Nephron (organoid): ENCODE results near the gene ANKUB1.

ENCODE experiments used
- H3K27ac Mint-ChIP-seq, 3 experiments: 2 replicates each; pipeline ENCODE4 v1.8.0; 2020; ENCODE audit warnings: mixed read lengths in 3 of 3, mild to moderate bottlenecking in 2 of 3, moderate library complexity in 1 of 3
- H3K27me3 Mint-ChIP-seq: 2 replicates; pipeline ENCODE4 v1.8.0; 2021; ENCODE audit warnings: low read depth, mild to moderate bottlenecking, moderate library complexity, mixed read lengths
- H3K36me3 Mint-ChIP-seq: 2 replicates; pipeline ENCODE4 v1.8.0; 2020; ENCODE audit warnings: low read depth, mixed read lengths
- H3K4me1 Mint-ChIP-seq: 2 replicates; pipeline ENCODE4 v1.8.0; 2020; ENCODE audit warnings: mixed read lengths
- H3K4me3 Mint-ChIP-seq, 3 experiments: 2 replicates each; pipeline ENCODE4 v1.8.0; 2020; ENCODE audit warnings: mild to moderate bottlenecking in 3 of 3, mixed read lengths in 3 of 3, moderate library complexity in 2 of 3
- H3K9me3 Mint-ChIP-seq: 2 replicates; pipeline ENCODE4 v1.8.0; 2020; ENCODE audit warnings: mixed read lengths
- CTCF ChIP-seq, 3 experiments: fragments of 200-600 bp; sonication (generic); IDR thresholded peaks; one replicate each; pipeline ENCODE4 v1.5.0; 2021; ENCODE audit warnings: antibody characterized with exemption in 3 of 3; ENCODE audit not compliant: unreplicated experiment in 3 of 3

ANKUB1 gene

GRCh38 chr3:149790698-149791097 lies 1.7 kb downstream of the ANKUB1 start:
- Mint-ChIP-seq H3K9me3 (peaks cover 2% of the 10 kb centered on the region), H3K4me3 (no peak overlapping the region)

GRCh38 chr3:149790268-149790667 lies 2.1 kb downstream of the ANKUB1 start:
- H3K36me3 Mint-ChIP-seq: no peaks in the 10 kb centered on the region
- no peak for TF ChIP-seq CTCF (IDR thresholded peaks at IDR 0.05; ENCODE audit: unreplicated experiment in 3 of 3)
- H3K27ac Mint-ChIP-seq: no peak overlapping the region
- no peak overlapping the region for H3K4me3 Mint-ChIP-seq
- H3K9me3 Mint-ChIP-seq: peaks cover 2% of the 10 kb centered on the region
- peaks cover 4% of the 10 kb centered on the region for H3K27me3 Mint-ChIP-seq
- no peaks in the 10 kb centered on the region for H3K4me1 Mint-ChIP-seq

More at GRCh38 chr3:149790698-149791097, 1.7 kb downstream of the ANKUB1 start:
- H3K27ac Mint-ChIP-seq: no peak overlapping the region
- no peaks in the 10 kb centered on the region for H3K36me3 Mint-ChIP-seq
- peaks cover 4% of the 10 kb centered on the region for H3K27me3 Mint-ChIP-seq
- TF ChIP-seq CTCF (IDR thresholded peaks at IDR 0.05; ENCODE audit: unreplicated experiment in 3 of 3): no peak
- no peaks in the 10 kb centered on the region for H3K4me1 Mint-ChIP-seq

GRCh38 chr3:149784064-149784704 lies 8.2 kb downstream of the ANKUB1 start:
- no peak overlapping the region for H3K27ac Mint-ChIP-seq
- H3K4me3 Mint-ChIP-seq: no peak overlapping the region
- peaks cover 2% of the 10 kb centered on the region for H3K9me3 Mint-ChIP-seq
- H3K27me3 Mint-ChIP-seq: no peaks in the 10 kb centered on the region
- H3K4me1 Mint-ChIP-seq: no peaks in the 10 kb centered on the region
- TF ChIP-seq CTCF (IDR thresholded peaks at IDR 0.05; ENCODE audit: unreplicated experiment in 3 of 3): no peak
- no peaks in the 10 kb centered on the region for H3K36me3 Mint-ChIP-seq

GRCh38 chr3:149783576-149783975 lies 8.8 kb downstream of the ANKUB1 start:
- no peak for TF ChIP-seq CTCF (IDR thresholded peaks at IDR 0.05; ENCODE audit: unreplicated experiment in 3 of 3)
- H3K27me3 Mint-ChIP-seq: no peaks in the 10 kb centered on the region
- no peaks in the 10 kb centered on the region for H3K4me1 Mint-ChIP-seq
- H3K9me3 Mint-ChIP-seq: peaks cover 2% of the 10 kb centered on the region
- no peak overlapping the region for H3K27ac Mint-ChIP-seq
- H3K36me3 Mint-ChIP-seq: no peaks in the 10 kb centered on the region
- H3K4me3 Mint-ChIP-seq: no peak overlapping the region

- peaks cover 2% of the 10 kb centered on the region for H3K9me3 Mint-ChIP-seq
- H3K4me3 Mint-ChIP-seq: no peak overlapping the region
- no peaks in the 10 kb centered on the region for H3K4me1 Mint-ChIP-seq
- no peak overlapping the region for H3K27ac Mint-ChIP-seq
- peaks cover 3% of the 10 kb centered on the region for H3K27me3 Mint-ChIP-seq
- H3K36me3 Mint-ChIP-seq: no peaks in the 10 kb centered on the region
- TF ChIP-seq CTCF (IDR thresholded peaks at IDR 0.05; ENCODE audit: unreplicated experiment in 3 of 3): no peak
Observed at GRCh38 chr3:149781741-149782140, 10.6 kb downstream of the ANKUB1 start.

GRCh38 chr3:149781211-149781610 lies 11.1 kb downstream of the ANKUB1 start:
- Mint-ChIP-seq H3K4me3 (no peak overlapping the region), H3K4me1 (no peaks in the 10 kb centered on the region), H3K9me3 (no peaks in the 10 kb centered on the region), H3K27me3 (peaks cover 3% of the 10 kb centered on the region), H3K27ac (no peak overlapping the region), H3K36me3 (no peaks in the 10 kb centered on the region)
- no peak for TF ChIP-seq CTCF (IDR thresholded peaks at IDR 0.05; ENCODE audit: unreplicated experiment in 3 of 3)
